Measurements from ENCODE around the gene COMMD1. TPM values are rescaled to one million over a fixed set of nuclear protein-coding genes. Genes with fewer than 3 reads are reported as not detected.

COMMD1 gene
- total and polyA plus RNA-seq, 2 donors (not counting 1 experiment from before 2014, with no cell fraction given), result 38.6 to 49.3 TPM

GRCh38 chr2:61961231-61961901 is 55.9 kb downstream of the COMMD1 start:
- Histone ChIP-seq H4K20me1 (ENCODE audit: control insufficient read depth, extremely low read depth, insufficient read depth, low read length) (no peaks in the 10 kb centered on the region), H3K27ac (ENCODE audit: insufficient read depth, low read length) (no peak overlapping the region), H3K9me3 (ENCODE audit: control insufficient read depth, insufficient read depth, low read depth, low read length) (no peaks in the 10 kb centered on the region), H3K9ac (ENCODE audit: insufficient read depth, low read length) (no peak overlapping the region), H3K4me2 (ENCODE audit: extremely low read depth, insufficient read depth, low read length) (no peak overlapping the region), H3K4me3 (replicated peaks in 1 of 4; ENCODE audit: control extremely low read depth in 1 of 4, insufficient read depth in 1 of 4, low read depth in 3 of 4, low read length in 4 of 4) (no peak overlapping the region), H3K79me2 (ENCODE audit: control insufficient read depth, insufficient read depth, low read length) (no peaks in the 10 kb centered on the region), H3K27me3 (ENCODE audit: control insufficient read depth, insufficient read depth, low read length) (no peaks in the 10 kb centered on the region), H2AFZ (ENCODE audit: low read length) (no peak overlapping the region), H3K4me1 (ENCODE audit: control insufficient read depth, extremely low read depth, insufficient read depth, low read length) (peaks cover 2% of the 10 kb centered on the region), H3K36me3 (ENCODE audit: control insufficient read depth, insufficient read depth, low read length) (no peaks in the 10 kb centered on the region)
- DNase-seq (ENCODE audit: low read depth in 2 of 2), result no peak
- no peak for TF ChIP-seq EZH2 (IDR thresholded peaks at IDR 0.05; ENCODE audit: low read length, missing control alignments)
- TF ChIP-seq, protein P1, sequence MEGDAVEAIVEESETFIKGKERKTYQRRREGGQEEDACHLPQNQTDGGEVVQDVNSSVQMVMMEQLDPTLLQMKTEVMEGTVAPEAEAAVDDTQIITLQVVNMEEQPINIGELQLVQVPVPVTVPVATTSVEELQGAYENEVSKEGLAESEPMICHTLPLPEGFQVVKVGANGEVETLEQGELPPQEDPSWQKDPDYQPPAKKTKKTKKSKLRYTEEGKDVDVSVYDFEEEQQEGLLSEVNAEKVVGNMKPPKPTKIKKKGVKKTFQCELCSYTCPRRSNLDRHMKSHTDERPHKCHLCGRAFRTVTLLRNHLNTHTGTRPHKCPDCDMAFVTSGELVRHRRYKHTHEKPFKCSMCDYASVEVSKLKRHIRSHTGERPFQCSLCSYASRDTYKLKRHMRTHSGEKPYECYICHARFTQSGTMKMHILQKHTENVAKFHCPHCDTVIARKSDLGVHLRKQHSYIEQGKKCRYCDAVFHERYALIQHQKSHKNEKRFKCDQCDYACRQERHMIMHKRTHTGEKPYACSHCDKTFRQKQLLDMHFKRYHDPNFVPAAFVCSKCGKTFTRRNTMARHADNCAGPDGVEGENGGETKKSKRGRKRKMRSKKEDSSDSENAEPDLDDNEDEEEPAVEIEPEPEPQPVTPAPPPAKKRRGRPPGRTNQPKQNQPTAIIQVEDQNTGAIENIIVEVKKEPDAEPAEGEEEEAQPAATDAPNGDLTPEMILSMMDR (conservative IDR thresholded peaks at IDR 0.05 in 1 of 2, IDR thresholded peaks at IDR 0.05 in 1 of 2; ENCODE audit: low read depth in 1 of 2, low read length in 2 of 2), result no peak

DNA sequence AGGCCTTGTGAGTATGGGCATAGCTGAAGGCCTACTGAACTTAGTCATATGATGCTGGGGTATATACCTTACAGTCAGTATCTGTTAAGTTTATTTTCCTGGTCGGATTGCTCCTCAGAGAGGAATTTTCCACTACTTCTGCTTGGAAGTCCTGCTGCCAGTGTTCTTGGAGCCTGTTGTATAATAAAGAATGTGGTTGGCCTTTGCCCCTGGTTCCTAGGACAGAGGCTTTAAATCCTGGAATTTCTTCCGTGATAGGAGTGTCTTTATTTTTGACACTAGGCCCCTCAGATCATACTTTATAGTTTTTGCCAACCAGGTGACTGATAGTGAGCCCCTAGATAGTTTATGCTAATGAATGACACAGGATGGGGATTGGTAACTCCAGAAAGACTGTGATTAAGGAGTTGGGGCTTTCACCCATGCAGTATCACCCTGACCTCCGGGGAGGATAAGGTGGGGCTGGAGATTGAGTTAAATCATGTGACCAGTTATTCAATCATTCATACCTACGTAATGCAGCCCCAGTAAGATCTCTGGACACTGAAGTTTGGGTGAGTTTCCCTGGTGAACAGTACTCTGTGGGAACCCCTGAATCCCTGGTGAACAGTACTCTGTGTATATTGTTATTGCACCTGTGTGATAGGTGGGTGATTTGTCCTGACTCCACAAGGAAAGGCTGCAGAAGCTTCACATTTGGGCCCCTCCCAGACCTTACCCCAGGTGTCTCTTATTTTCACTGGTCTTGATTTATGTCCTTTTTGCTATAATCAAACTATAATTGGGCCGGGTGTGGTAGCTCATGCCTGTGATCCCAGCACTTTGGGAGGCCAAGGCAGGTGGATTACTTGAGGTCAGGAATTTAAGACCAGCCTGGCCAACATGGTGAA is 56.9 kb downstream of the COMMD1 start:
- Histone ChIP-seq H3K4me2 (ENCODE audit: extremely low read depth, insufficient read depth, low read length) (no peak overlapping the region), H3K9ac (ENCODE audit: insufficient read depth, low read length) (no peak overlapping the region), H3K9me3 (ENCODE audit: control insufficient read depth, insufficient read depth, low read depth, low read length) (no peaks in the 10 kb centered on the region), H3K4me1 (ENCODE audit: control insufficient read depth, extremely low read depth, insufficient read depth, low read length) (peaks cover 3% of the 10 kb centered on the region), H3K79me2 (ENCODE audit: control insufficient read depth, insufficient read depth, low read length) (no peaks in the 10 kb centered on the region), H2AFZ (ENCODE audit: low read length) (no peak overlapping the region), H4K20me1 (ENCODE audit: control insufficient read depth, extremely low read depth, insufficient read depth, low read length) (no peaks in the 10 kb centered on the region), H3K27me3 (ENCODE audit: control insufficient read depth, insufficient read depth, low read length) (no peaks in the 10 kb centered on the region), H3K27ac (ENCODE audit: insufficient read depth, low read length) (no peak overlapping the region), H3K36me3 (ENCODE audit: control insufficient read depth, insufficient read depth, low read length) (no peaks in the 10 kb centered on the region), H3K4me3 (replicated peaks in 1 of 4; ENCODE audit: control extremely low read depth in 1 of 4, insufficient read depth in 1 of 4, low read depth in 3 of 4, low read length in 4 of 4) (no peak overlapping the region)
- TF ChIP-seq, protein P1 (conservative IDR thresholded peaks at IDR 0.05 in 1 of 2, IDR thresholded peaks at IDR 0.05 in 1 of 2; ENCODE audit: low read depth in 1 of 2, low read length in 2 of 2), result no peak
- no peak for TF ChIP-seq EZH2 (IDR thresholded peaks at IDR 0.05; ENCODE audit: low read length, missing control alignments)
- DNase-seq (ENCODE audit: low read depth in 2 of 2), result peak in 1 of 2 donors; percentile 38

DNA sequence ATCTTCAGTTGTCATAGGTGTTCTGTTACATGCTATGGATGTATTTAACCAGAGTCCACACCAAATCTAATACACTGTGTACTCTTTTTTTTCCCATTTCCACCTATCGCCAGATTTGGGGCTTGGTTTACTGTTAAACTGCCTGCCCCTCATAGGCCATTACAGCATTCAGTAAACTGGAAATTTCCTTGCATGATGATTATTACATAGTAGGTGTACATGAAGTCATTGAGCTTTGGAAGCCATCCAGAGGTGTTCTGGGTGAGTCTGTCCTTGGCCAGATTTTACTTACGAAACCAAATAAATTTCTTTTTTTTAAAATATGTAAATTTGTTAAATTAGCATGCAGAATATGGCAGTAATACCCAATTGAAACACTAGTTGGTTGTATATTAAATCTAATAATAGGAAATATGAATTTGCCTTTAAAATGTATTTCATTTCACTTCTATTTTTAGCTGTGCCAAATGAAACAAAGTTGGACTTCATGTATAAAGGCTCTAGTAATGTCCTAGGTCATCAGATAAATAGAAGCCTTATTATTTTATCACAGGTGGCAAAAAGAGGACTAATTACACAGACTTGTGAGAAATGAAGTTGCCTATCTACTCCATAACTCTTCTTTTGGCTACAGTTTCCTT is 60.7 kb downstream of the COMMD1 start:
- Histone ChIP-seq H4K20me1 (ENCODE audit: control insufficient read depth, extremely low read depth, insufficient read depth, low read length) (no peaks in the 10 kb centered on the region), H3K4me2 (ENCODE audit: extremely low read depth, insufficient read depth, low read length) (no peak overlapping the region), H3K27ac (ENCODE audit: insufficient read depth, low read length) (no peak overlapping the region), H3K4me1 (ENCODE audit: control insufficient read depth, extremely low read depth, insufficient read depth, low read length) (peaks cover 2% of the 10 kb centered on the region), H2AFZ (ENCODE audit: low read length) (no peak overlapping the region), H3K36me3 (ENCODE audit: control insufficient read depth, insufficient read depth, low read length) (no peaks in the 10 kb centered on the region), H3K79me2 (ENCODE audit: control insufficient read depth, insufficient read depth, low read length) (no peaks in the 10 kb centered on the region), H3K9ac (ENCODE audit: insufficient read depth, low read length) (no peak overlapping the region), H3K9me3 (ENCODE audit: control insufficient read depth, insufficient read depth, low read depth, low read length) (no peaks in the 10 kb centered on the region), H3K4me3 (replicated peaks in 1 of 4; ENCODE audit: control extremely low read depth in 1 of 4, insufficient read depth in 1 of 4, low read depth in 3 of 4, low read length in 4 of 4) (no peak overlapping the region), H3K27me3 (ENCODE audit: control insufficient read depth, insufficient read depth, low read length) (no peaks in the 10 kb centered on the region)
- TF ChIP-seq, protein P1 (conservative IDR thresholded peaks at IDR 0.05 in 1 of 2, IDR thresholded peaks at IDR 0.05 in 1 of 2; ENCODE audit: low read depth in 1 of 2, low read length in 2 of 2), result no peak
- no peak for TF ChIP-seq EZH2 (IDR thresholded peaks at IDR 0.05; ENCODE audit: low read length, missing control alignments)
- DNase-seq (ENCODE audit: low read depth in 2 of 2), result no peak
